ENCODE data around the gene HOXB6.

Gene HOXB6

GRCh38 chr17:48565925-48566710, 38.7 kb downstream of the HOXB6 start:
- no peak for DNase-seq (ENCODE audit: low read depth)

- no peak for DNase-seq (ENCODE audit: low read depth)
Measured at GRCh38 chr17:48565022-48565554, 39.7 kb downstream of the HOXB6 start.

GRCh38 chr17:48564188-48565021, 40.4 kb downstream of the HOXB6 start:
- no peak for DNase-seq (ENCODE audit: low read depth)

- no peak for DNase-seq (ENCODE audit: low read depth)
Measured at GRCh38 chr17:48563867-48564187, 41.0 kb downstream of the HOXB6 start.

- DNase-seq (ENCODE audit: low read depth) = no peak
Measured at GRCh38 chr17:48563385-48563838, 41.4 kb downstream of the HOXB6 start.

- no peak for DNase-seq (ENCODE audit: low read depth)
Measured at GRCh38 chr17:48562934-48563333, 41.9 kb downstream of the HOXB6 start.

GRCh38 chr17:48561884-48562810, 42.6 kb downstream of the HOXB6 start:
- no peak for DNase-seq (ENCODE audit: low read depth)

- no peak for DNase-seq (ENCODE audit: low read depth)
Measured at GRCh38 chr17:48559840-48560817, 44.7 kb downstream of the HOXB6 start.

- DNase-seq (ENCODE audit: low read depth) = no peak
Measured at GRCh38 chr17:48559122-48559839, 45.5 kb downstream of the HOXB6 start.

- no peak for DNase-seq (ENCODE audit: low read depth)
Measured at GRCh38 chr17:48558831-48559121, 46.0 kb downstream of the HOXB6 start.

- DNase-seq (ENCODE audit: low read depth) = no peak
Measured at GRCh38 chr17:48558057-48558830, 46.5 kb downstream of the HOXB6 start.

- no peak for DNase-seq (ENCODE audit: low read depth)
Measured at GRCh38 chr17:48556576-48557401, 48.0 kb downstream of the HOXB6 start.

- no peak for DNase-seq (ENCODE audit: low read depth)
Measured at GRCh38 chr17:48556229-48556575, 48.6 kb downstream of the HOXB6 start.

GRCh38 chr17:48555258-48556228, 49.2 kb downstream of the HOXB6 start:
- DNase-seq (ENCODE audit: low read depth) = peak; percentile 88

- no peak for DNase-seq (ENCODE audit: low read depth)
Measured at GRCh38 chr17:48554412-48555257, 50.2 kb downstream of the HOXB6 start.

- no peak for DNase-seq (ENCODE audit: low read depth)
Measured at GRCh38 chr17:48553826-48554225, 51.0 kb downstream of the HOXB6 start.

GRCh38 chr17:48553190-48553547, 51.6 kb downstream of the HOXB6 start:
- DNase-seq (ENCODE audit: low read depth) = no peak

Data from iris pigment epithelial cell (primary cell).